Psoas muscle (tissue), 8 donors: ENCODE measurements around the gene UNC80. TPM values are rescaled to one million over a fixed set of nuclear protein-coding genes. Genes with fewer than 3 reads are reported as not detected.

Experiments used
- ATAC-seq, 4 donors: fragments of 200-7000 bp; cut with Tn5 transposase; one replicate each; pipeline ENCODE4 v1.9.1; 2020; ENCODE audit warnings: moderate library complexity in 3 of 4, mild to moderate bottlenecking in 2 of 4
- DNase-seq, 2 donors: peaks; one replicate each; pipeline ENCODE4 v3.0.0-alpha.2; 2020
- H3K27ac ChIP-seq: fragments of 200-600 bp; one replicate; pipeline ENCODE4 v1.8.0; 2022
- H3K27me3 ChIP-seq, 3 donors: fragments of 200-600 bp in 1 of 3; one replicate each; pipeline versions ENCODE4 v1.6.1 to v1.8.0; 2013 to 2022; ENCODE audit warnings: low read length in 2 of 3, mild to moderate bottlenecking in 2 of 3, moderate library complexity in 1 of 3; ENCODE audit not compliant: insufficient read depth in 3 of 3
- H3K36me3 ChIP-seq, 2 donors: fragments of 200-600 bp in 1 of 2; one replicate each; pipeline versions ENCODE4 v1.6.1 to v1.8.0; 2013 to 2022; ENCODE audit warnings: low read depth in 1 of 2, mild to moderate bottlenecking in 1 of 2, moderate library complexity in 1 of 2; ENCODE audit not compliant: insufficient read depth in 1 of 2
- H3K4me1 ChIP-seq: fragments of 200-600 bp; one replicate; pipeline ENCODE4 v1.8.0; 2022
- H3K4me3 ChIP-seq: fragments of 200-600 bp; one replicate; pipeline ENCODE4 v1.8.0; 2022; ENCODE audit warnings: mild to moderate bottlenecking
- H3K9me3 ChIP-seq: fragments of 200-600 bp; one replicate; pipeline ENCODE4 v1.8.0; 2022
- CTCF ChIP-seq: fragments of 200-600 bp; IDR thresholded peaks from one replicate; pipeline ENCODE4 v1.8.0; 2022; ENCODE audit warnings: antibody characterized with exemption
- WGBS, 3 donors: extraction: QIAGEN DNeasy Blood & Tissue Kit; methylation state at CpG; one replicate each; pipeline versions ENCODE4 v1.1.6 to v1.1.7; 2013; 5-methylcytosine and 5-hydroxymethylcytosine counted together
- intact Hi-C, 2 donors: fragments of 100-400 bp; cut with DNase I; formaldehyde crosslinking; loops; one replicate each; pipeline versions ENCODE4 v1.11.0 to v1.14.2; 2022
- polyA plus RNA-seq, 3 donors: library from polyadenylated mRNA; stranded (reverse); fragments of 200-250 nt; gene quantifications; one replicate each; pipeline ENCODE4 v1.2.3, GENCODE V29; 2013
- total RNA-seq, 4 donors: library from RNA; stranded (reverse); fragmentation: NEBNext Ultra II Directional in 2 of 4; extraction: Animal tissue kit (Norgen Biotek cat#: 25700) in 2 of 4; gene quantifications; one replicate each; pipeline versions ENCODE4 v1.2.1 to v1.2.4, GENCODE V29; 2021 to 2023
- donor health status: healthy with polysubstance abuse.
- donor health status: DM: no; HTN: no; CAD: no; lungs with moderate emphysema.
- donor health status: Bipolar disorder and iron deficiency.
- donor health status: healthy.
- donor health status: DM: yes; HTN: yes; CAD: no.
- donor health status: DM: no; HTN: no; CAD: no.
- donor health status: DM: no; HTN: no; CAD: no.
- donor health status: DM: yes; HTN: yes; CAD: no.

The UNC80 gene
- total and polyA plus RNA-seq, 7 donors = 0.03 TPM; not detected in 6

DNA sequence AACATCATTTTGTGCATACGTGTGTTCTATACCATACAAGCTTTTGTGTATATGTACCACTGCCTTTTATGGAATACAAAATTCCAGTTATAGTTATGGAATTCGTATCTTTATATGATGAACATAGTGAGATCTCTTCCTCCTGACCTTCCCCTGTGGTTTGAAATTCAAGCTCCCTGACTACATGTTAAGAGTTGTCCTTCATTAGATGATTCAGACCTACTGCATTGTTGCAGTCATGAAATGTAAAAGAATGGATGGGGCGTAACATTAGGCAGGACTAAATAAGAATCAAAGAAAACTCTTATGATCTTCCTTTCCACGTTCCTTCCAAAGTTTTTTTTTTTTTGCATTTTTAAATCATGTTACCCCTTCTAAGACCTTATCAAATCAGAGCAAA is 107.1 kb downstream of the UNC80 start:
- no peak for TF ChIP-seq CTCF
- WGBS, 3 donors = 82 to 89% (median 85%) methylated on average over 4 of the region's 4 CpGs
- Histone ChIP-seq H3K36me3 (no peaks in the 10 kb centered on the region), H3K9me3 (no peaks in the 10 kb centered on the region), H3K27ac (no peak overlapping the region), H3K27me3 (no peaks in the 10 kb centered on the region), H3K4me3 (no peak overlapping the region), H3K4me1 (no peaks in the 10 kb centered on the region)
- intact Hi-C loops = no loop called here
- DNase-seq = no peak
- no peak for ATAC-seq

DNA sequence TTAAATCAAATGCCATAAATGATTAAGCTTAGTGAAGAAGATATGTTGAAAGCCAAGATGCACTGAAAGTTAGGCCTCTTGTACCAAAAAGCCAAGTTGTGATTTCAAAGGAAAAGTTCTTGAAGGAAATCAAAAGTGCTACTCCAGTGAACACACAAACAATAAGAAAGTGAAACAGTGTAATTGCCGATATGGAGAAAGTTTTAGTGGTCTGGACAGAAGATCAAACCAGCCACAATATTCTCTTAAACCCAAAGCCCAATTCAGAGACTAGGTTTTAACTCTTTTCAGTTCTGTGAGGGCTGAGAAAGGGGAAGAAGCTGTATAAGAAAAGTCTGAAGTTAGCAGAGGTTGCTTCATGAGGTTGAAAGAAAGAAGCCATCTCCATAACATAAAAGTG is 129.0 kb downstream of the UNC80 start:
- no peak for TF ChIP-seq CTCF
- no peak overlapping the region for H3K4me3 ChIP-seq
- no peaks in the 10 kb centered on the region for H3K9me3 ChIP-seq
- no peak overlapping the region for H3K27ac ChIP-seq
- intact Hi-C loops = no loop called here
- no peaks in the 10 kb centered on the region for H3K27me3 ChIP-seq
- no peak for DNase-seq
- ATAC-seq = no peak
- no peaks in the 10 kb centered on the region for H3K4me1 ChIP-seq
- WGBS, 3 donors = 77 to 90% (median 81%) methylated on average over 1 of the region's 1 CpG
- no peaks in the 10 kb centered on the region for H3K36me3 ChIP-seq

- no peaks in the 10 kb centered on the region for H3K9me3 ChIP-seq
- 52 to 58% (median 53%) methylated on average over 2 of the region's 2 CpGs for WGBS, 3 donors
- H3K27ac ChIP-seq = no peak overlapping the region
- intact Hi-C loops = no loop called here
- TF ChIP-seq CTCF = no peak
- no peaks in the 10 kb centered on the region for H3K36me3 ChIP-seq
- ATAC-seq (no peak), DNase-seq (no peak)
- H3K4me3 ChIP-seq = no peak overlapping the region
- no peaks in the 10 kb centered on the region for H3K27me3 ChIP-seq
- no peaks in the 10 kb centered on the region for H3K4me1 ChIP-seq
Observed at GRCh38 chr2:209901172-209901571, 129.5 kb downstream of the UNC80 start.

GRCh38 chr2:209905691-209906090 is 134.1 kb downstream of the UNC80 start:
- H3K27me3 ChIP-seq = no peaks in the 10 kb centered on the region
- no peak for TF ChIP-seq CTCF
- H3K4me3 ChIP-seq = no peak overlapping the region
- no peaks in the 10 kb centered on the region for H3K36me3 ChIP-seq
- 31 to 43% (median 33%) methylated on average over 2 of the region's 2 CpGs for WGBS, 3 donors
- DNase-seq = no peak
- ATAC-seq = no peak
- no peak overlapping the region for H3K27ac ChIP-seq
- H3K9me3 ChIP-seq = no peaks in the 10 kb centered on the region
- H3K4me1 ChIP-seq = no peaks in the 10 kb centered on the region
- intact Hi-C loops = no loop called here

DNA sequence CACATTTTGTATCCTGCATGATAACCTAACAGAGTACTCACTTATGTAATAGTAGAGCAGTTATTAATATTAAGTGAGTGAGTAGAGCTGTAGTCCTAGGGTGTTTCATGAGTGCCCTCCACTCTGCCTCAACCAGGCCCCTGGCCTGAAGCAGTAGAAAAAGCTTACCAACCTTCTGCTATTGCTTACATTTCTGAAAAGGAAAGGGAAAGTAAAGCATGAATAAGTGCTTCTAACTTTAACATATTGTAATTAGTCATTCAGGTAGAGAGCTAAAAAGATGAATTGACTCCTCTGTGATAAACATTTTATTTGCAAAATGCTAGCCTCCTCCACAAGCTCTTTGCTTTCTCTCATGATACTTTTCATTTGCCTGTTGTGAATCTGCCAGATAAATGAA is 136.1 kb downstream of the UNC80 start:
- H3K27ac ChIP-seq = no peak overlapping the region
- H3K4me1 ChIP-seq = no peaks in the 10 kb centered on the region
- H3K27me3 ChIP-seq = no peaks in the 10 kb centered on the region
- H3K36me3 ChIP-seq = no peaks in the 10 kb centered on the region
- intact Hi-C loops = no loop called here
- H3K4me3 ChIP-seq = no peak overlapping the region
- H3K9me3 ChIP-seq = no peaks in the 10 kb centered on the region
- TF ChIP-seq CTCF = no peak
- ATAC-seq = no peak
- DNase-seq = no peak
